Measurements from ENCODE around the gene MAST2.
"Not testable (repeated sequence)": the region's sequence is repeated elsewhere in the genome, so short reads cannot be mapped to it uniquely, and the experiment has no call there.

The MAST2 gene

GRCh38 chr1:45925728-45926287, 122.4 kb downstream of the MAST2 start:
- TF ChIP-seq, protein P1, sequence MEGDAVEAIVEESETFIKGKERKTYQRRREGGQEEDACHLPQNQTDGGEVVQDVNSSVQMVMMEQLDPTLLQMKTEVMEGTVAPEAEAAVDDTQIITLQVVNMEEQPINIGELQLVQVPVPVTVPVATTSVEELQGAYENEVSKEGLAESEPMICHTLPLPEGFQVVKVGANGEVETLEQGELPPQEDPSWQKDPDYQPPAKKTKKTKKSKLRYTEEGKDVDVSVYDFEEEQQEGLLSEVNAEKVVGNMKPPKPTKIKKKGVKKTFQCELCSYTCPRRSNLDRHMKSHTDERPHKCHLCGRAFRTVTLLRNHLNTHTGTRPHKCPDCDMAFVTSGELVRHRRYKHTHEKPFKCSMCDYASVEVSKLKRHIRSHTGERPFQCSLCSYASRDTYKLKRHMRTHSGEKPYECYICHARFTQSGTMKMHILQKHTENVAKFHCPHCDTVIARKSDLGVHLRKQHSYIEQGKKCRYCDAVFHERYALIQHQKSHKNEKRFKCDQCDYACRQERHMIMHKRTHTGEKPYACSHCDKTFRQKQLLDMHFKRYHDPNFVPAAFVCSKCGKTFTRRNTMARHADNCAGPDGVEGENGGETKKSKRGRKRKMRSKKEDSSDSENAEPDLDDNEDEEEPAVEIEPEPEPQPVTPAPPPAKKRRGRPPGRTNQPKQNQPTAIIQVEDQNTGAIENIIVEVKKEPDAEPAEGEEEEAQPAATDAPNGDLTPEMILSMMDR (IDR thresholded peaks at IDR 0.05; ENCODE audit: low read depth, low read length, missing control alignments) = no peak
- no peak for DNase-seq (ENCODE audit: low read depth)
- in situ Hi-C loops (cut with HindIII; ENCODE audit: low sequenced_read_pairs) = loop anchor here (5.0 kb wide), 1 partner anchor 59 kb away; no protein-coding TSS in a partner anchor
- no peak overlapping the region for H3K4me3 ChIP-seq (ENCODE audit: low read depth, low read length)

DNA sequence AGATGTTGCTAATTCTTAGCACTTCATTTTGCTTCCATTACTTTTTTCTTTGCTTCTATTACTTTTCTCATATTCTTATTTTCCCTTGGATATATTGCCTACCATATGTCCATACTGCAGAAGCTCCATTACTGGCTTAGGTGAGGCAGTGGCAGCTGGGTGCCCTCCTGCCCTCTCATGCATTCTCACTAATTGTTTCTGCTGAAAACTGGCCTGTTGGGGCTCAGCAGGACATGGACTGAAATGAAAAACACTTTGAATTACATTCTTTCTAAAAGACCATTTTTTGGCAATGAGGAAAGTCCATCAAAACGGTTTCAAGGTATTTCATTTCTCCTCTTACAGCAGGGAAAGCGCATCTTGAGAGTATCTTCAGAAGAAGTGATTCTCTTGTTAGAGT, 122.9 kb downstream of the MAST2 start:
- DNase-seq (ENCODE audit: low read depth) = no peak
- H3K4me3 ChIP-seq (ENCODE audit: low read depth, low read length) = no peak overlapping the region
- TF ChIP-seq, protein P1 (IDR thresholded peaks at IDR 0.05; ENCODE audit: low read depth, low read length, missing control alignments) = no peak
- in situ Hi-C loops (cut with HindIII; ENCODE audit: low sequenced_read_pairs) = loop anchor here (5.0 kb wide), 1 partner anchor 59 kb away; no protein-coding TSS in a partner anchor

DNA sequence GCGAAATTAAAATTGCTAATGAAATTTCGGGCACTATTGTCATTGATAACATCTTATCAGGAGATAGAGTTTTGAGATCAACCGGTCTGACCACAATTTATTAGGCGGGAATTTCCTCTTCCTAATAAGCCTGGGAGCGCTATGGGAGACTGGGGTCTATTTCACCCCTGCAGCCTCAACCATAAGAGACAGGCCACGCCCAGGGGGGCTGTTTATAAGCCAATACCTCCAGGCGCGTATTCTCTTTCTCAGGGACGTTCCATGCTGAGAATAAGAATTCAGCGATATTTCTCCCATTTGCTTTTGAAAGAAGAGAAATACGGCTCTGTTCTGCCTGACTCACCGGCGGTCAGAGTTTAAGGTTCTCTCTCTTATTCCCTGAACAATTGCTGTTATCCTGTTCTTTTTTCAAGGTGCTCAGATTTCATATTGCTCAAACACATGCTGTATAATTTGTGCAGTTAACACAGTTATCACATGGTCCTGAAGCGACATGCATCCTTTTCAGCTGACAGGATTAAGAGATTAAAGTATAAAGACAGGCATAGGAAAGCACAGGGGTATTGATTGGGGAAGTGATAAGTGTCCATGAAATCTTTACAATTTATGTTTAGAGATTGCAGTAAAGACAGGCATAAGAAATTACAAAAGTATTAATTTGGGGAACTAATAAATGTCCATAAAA, 124.0 kb downstream of the MAST2 start:
- in situ Hi-C loops (cut with HindIII; ENCODE audit: low sequenced_read_pairs) = loop anchor here (5.0 kb wide), 1 partner anchor 60 kb away; no protein-coding TSS in a partner anchor
- not testable (repeated sequence) for DNase-seq (ENCODE audit: low read depth); H3K4me3 ChIP-seq (ENCODE audit: low read depth, low read length)

DNA sequence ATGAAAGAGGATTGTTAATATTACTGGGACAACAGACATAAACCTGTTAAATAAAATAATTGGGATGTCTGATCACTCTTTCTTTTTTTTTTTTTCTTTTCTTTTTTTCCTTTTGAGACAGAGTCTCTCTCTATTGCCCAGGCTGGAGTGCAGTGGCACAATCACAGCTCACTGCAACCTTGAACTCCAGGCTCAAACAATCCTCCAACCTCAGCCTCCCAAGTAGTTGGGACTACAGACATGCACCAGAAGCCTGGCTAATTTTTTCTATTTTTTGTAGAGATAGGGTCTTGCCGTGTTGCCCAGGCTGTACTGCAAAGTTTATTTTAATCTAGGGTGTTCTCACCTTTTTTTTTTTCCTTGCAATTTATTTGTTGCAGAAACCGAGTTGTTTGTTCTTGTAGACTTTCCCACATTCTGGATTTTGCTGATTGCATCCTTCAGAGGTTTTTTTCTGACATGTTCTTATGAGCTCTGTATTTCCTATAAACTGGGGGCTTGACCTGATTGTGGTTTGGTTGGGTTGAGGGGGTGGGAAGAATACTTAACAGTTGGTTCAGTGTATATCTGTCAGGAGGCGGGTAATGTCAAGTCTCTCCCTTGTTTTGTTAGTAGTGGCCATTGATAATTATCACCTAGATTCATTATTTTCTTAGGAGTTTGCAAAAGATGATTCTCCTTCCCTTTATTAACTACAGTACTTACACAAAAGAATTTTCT, 125.2 kb downstream of the MAST2 start:
- in situ Hi-C loops (cut with HindIII; ENCODE audit: low sequenced_read_pairs) = loop anchor here (5.0 kb wide), 1 partner anchor 61 kb away; no protein-coding TSS in a partner anchor

GRCh38 chr1:45929257-45929687, 125.9 kb downstream of the MAST2 start:
- in situ Hi-C loops (cut with HindIII; ENCODE audit: low sequenced_read_pairs) = loop anchor here (5.0 kb wide), 1 partner anchor 62 kb away; no protein-coding TSS in a partner anchor
- peak; percentile 95 for DNase-seq (ENCODE audit: low read depth)
- TF ChIP-seq, protein P1 (IDR thresholded peaks at IDR 0.05; ENCODE audit: low read depth, low read length, missing control alignments) = no peak
- H3K4me3 ChIP-seq (ENCODE audit: low read depth, low read length) = no peak overlapping the region

More for the DNA sequence above, 125.2 kb downstream of the MAST2 start:
- no peak overlapping the region for H3K4me3 ChIP-seq (ENCODE audit: low read depth, low read length)
- DNase-seq (ENCODE audit: low read depth) = no peak
- TF ChIP-seq, protein P1 (IDR thresholded peaks at IDR 0.05; ENCODE audit: low read depth, low read length, missing control alignments) = no peak

GRCh38 chr1:45930258-45931150, 127.1 kb downstream of the MAST2 start:
- no peak overlapping the region for H3K4me3 ChIP-seq (ENCODE audit: low read depth, low read length)
- TF ChIP-seq, protein P1 (IDR thresholded peaks at IDR 0.05; ENCODE audit: low read depth, low read length, missing control alignments) = no peak
- in situ Hi-C loops (cut with HindIII; ENCODE audit: low sequenced_read_pairs) = no loop called here
- DNase-seq (ENCODE audit: low read depth) = no peak

DNA sequence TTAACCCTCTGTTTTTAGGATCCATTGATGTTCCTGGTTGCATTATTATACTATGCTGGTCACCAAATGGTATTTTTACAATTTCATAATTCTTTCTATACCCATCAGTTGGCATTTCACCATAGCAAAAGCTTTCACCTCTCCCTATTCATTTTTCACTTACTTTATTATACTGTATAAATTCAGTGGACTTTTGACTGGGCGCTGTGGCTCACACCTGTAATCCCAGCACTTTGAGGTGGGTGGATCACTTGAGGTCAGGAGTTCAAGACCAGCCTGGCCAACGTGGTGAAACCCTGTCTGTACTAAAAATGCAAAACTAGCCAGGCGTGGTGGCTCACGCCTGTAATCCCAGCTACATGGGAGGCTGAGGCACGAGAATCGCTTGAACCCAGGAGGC, 128.8 kb downstream of the MAST2 start:
- in situ Hi-C loops (cut with HindIII; ENCODE audit: low sequenced_read_pairs); H3K4me3 ChIP-seq (ENCODE audit: low read depth, low read length); DNase-seq (ENCODE audit: low read depth): not testable (repeated sequence)
